Heart left ventricle (tissue), 13 donors: ENCODE measurements around the gene DHFR.

ENCODE experiments used
- POLR2A ChIP-seq, 2 donors: fragments of 450-650 bp; IDR thresholded peaks; one replicate each; pipeline ENCODE4 v1.6.1; 2017; ENCODE audit warnings: antibody characterized with exemption in 2 of 2, mild to moderate bottlenecking in 2 of 2, moderate library complexity in 2 of 2
- TF ChIP-seq, protein P1 (sequence below), 12 donors: fragments of 200-600 bp; sonication (generic) in 4 of 12; IDR thresholded peaks; one replicate each; pipeline versions ENCODE4 v1.5.0 to v1.8.0; 2018 to 2022; ENCODE audit warnings: antibody characterized with exemption in 12 of 12, mild to moderate bottlenecking in 5 of 12
- donor health status: ischemic (EF 13 %, LVEDD 7.1; RV severe dilation, severe dysfunction).
- donor health status: DM: no; HTN: yes; CAD: no.
- donor health status: DM: no; HTN: no; CAD: no.
- donor health status: ischemic (EF 25% LVEDD 6.9; RV normal size, moderate dysfunction).
- donor health status: ischemic (EF 25% LVEDD 5.7; RV mildly dilated, moderate dysfunction).
- donor health status: ischemic (EF 35%, LVEDD 5.7; RV mildly dilated, moderate dysfunction).
- donor health status: nonischemic (EF 11% LVEDD 7.7; RV severe dilation, severe dysfunction).
- donor health status: DM: yes; HTN: yes; CAD: no.
- donor health status: PGD.
- donor health status: ischemic (EF 29% LVEDD 5.4; RV normal size, mild dysfunction).
- donor health status: nonischemic (EF 23%, LVEDD 6.1; RV moderate dilation, normal function).

DNA sequence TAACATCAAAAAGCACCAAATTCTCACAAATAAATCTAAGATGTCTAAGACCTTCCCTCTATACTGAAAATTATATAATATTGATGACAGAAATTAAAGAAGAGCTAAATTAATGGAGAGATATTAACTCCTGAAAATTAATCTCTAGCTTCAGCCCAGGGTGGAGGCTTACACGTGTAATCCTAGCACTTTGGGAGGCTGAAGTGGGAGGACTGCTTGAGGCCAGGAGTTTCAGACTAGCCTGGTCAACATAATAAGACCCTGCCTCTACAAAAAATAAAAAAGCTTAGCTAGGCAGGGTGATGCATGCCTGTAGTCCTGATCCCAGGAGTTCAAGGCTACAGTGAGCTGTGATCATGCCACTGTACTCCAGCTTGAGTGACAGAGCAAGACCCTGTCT is 45.1 kb downstream of the DHFR start:
- no peak for TF ChIP-seq POLR2A (IDR thresholded peaks at IDR 0.05)
- TF ChIP-seq, protein P1, sequence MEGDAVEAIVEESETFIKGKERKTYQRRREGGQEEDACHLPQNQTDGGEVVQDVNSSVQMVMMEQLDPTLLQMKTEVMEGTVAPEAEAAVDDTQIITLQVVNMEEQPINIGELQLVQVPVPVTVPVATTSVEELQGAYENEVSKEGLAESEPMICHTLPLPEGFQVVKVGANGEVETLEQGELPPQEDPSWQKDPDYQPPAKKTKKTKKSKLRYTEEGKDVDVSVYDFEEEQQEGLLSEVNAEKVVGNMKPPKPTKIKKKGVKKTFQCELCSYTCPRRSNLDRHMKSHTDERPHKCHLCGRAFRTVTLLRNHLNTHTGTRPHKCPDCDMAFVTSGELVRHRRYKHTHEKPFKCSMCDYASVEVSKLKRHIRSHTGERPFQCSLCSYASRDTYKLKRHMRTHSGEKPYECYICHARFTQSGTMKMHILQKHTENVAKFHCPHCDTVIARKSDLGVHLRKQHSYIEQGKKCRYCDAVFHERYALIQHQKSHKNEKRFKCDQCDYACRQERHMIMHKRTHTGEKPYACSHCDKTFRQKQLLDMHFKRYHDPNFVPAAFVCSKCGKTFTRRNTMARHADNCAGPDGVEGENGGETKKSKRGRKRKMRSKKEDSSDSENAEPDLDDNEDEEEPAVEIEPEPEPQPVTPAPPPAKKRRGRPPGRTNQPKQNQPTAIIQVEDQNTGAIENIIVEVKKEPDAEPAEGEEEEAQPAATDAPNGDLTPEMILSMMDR (IDR thresholded peaks at IDR 0.05), result no peak
